OCI-LY3 (cell line): ENCODE data around the gene UBXN2A.

Experiments used
- EZH2phosphoT487 ChIP-seq: fragments of 200-600 bp; shearing (Covaris generic); IDR thresholded peaks from 2 replicates; pipeline ENCODE4 v1.6.1; 2018; ENCODE audit warnings: antibody characterized with exemption, mixed run types, low read depth
- TF ChIP-seq, protein P1 (sequence below): fragments of 200-600, 300-600 bp; sonication (generic); IDR thresholded peaks from 2 replicates; pipeline ENCODE4 v1.5.1; 2014; ENCODE audit warnings: antibody characterized with exemption, low read length, low read depth

DNA sequence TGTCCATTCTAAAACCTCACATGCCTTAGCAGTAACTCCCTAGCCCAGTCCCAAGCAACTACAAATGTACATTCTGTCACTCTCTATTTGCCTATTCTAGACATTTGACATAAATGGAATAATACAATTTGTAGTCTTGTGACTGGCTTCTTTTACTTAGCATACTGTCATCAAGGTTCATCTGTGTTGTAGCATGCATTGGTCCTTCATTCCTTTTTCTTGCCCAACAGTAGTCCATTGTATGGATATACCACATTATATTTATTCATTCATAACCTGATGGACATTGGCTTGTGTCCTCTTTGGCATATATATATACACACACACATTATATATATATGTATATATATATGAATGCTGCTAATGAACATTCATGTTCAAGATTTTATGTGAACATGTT is 67.4 kb downstream of the UBXN2A start:
- no peak for TF ChIP-seq EZH2phosphoT487
- TF ChIP-seq, protein P1, sequence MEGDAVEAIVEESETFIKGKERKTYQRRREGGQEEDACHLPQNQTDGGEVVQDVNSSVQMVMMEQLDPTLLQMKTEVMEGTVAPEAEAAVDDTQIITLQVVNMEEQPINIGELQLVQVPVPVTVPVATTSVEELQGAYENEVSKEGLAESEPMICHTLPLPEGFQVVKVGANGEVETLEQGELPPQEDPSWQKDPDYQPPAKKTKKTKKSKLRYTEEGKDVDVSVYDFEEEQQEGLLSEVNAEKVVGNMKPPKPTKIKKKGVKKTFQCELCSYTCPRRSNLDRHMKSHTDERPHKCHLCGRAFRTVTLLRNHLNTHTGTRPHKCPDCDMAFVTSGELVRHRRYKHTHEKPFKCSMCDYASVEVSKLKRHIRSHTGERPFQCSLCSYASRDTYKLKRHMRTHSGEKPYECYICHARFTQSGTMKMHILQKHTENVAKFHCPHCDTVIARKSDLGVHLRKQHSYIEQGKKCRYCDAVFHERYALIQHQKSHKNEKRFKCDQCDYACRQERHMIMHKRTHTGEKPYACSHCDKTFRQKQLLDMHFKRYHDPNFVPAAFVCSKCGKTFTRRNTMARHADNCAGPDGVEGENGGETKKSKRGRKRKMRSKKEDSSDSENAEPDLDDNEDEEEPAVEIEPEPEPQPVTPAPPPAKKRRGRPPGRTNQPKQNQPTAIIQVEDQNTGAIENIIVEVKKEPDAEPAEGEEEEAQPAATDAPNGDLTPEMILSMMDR: no peak
